Activated CD4-positive, alpha-beta T cell treated with anti-CD3 and anti-CD28 coated beads, Interleukin-2, amount 50 U/mL, for 24 hours (primary cell): ENCODE measurements around the gene EXT2.

Experiments used
- DNase-seq, 2 donors: peaks; one replicate each; pipeline ENCODE4 v3.0.0-alpha.2; 2020; ENCODE audit warnings: low read depth in 1 of 2, low spot score in 1 of 2

Gene EXT2

GRCh38 chr11:44133335-44133946 lies 38.0 kb downstream of the EXT2 start:
- DNase-seq = no peak

- DNase-seq = no peak
Observed at GRCh38 chr11:44134625-44135024, 39.1 kb downstream of the EXT2 start.

- no peak for DNase-seq
Observed at GRCh38 chr11:44136176-44136945, 40.9 kb downstream of the EXT2 start.

- no peak for DNase-seq
Observed at GRCh38 chr11:44137057-44137456, 41.6 kb downstream of the EXT2 start.

- DNase-seq = no peak
Observed at GRCh38 chr11:44138286-44138685, 42.8 kb downstream of the EXT2 start.

GRCh38 chr11:44138980-44139379 lies 43.5 kb downstream of the EXT2 start:
- no peak for DNase-seq

- DNase-seq = no peak
Observed at GRCh38 chr11:44139565-44140330, 44.3 kb downstream of the EXT2 start.

GRCh38 chr11:44140372-44140771 lies 44.9 kb downstream of the EXT2 start:
- no peak for DNase-seq

GRCh38 chr11:44140805-44141204 lies 45.3 kb downstream of the EXT2 start:
- no peak for DNase-seq

- no peak for DNase-seq
Observed at GRCh38 chr11:44143987-44144909, 48.8 kb downstream of the EXT2 start.

GRCh38 chr11:44145011-44145775 lies 49.7 kb downstream of the EXT2 start:
- DNase-seq = no peak

- DNase-seq = no peak
Observed at GRCh38 chr11:44146931-44147330, 51.5 kb downstream of the EXT2 start.

GRCh38 chr11:44147751-44148150 lies 52.3 kb downstream of the EXT2 start:
- no peak for DNase-seq

GRCh38 chr11:44149651-44150050 lies 54.2 kb downstream of the EXT2 start:
- no peak for DNase-seq

GRCh38 chr11:44150401-44150800 lies 54.9 kb downstream of the EXT2 start:
- DNase-seq = no peak

GRCh38 chr11:44157019-44157418 lies 61.5 kb downstream of the EXT2 start:
- no peak for DNase-seq

GRCh38 chr11:44158384-44158783 lies 62.9 kb downstream of the EXT2 start:
- no peak for DNase-seq

GRCh38 chr11:44159848-44160721 lies 64.6 kb downstream of the EXT2 start:
- no peak for DNase-seq

GRCh38 chr11:44162004-44162403 lies 66.5 kb downstream of the EXT2 start:
- no peak for DNase-seq
